A549 (cell line): ENCODE measurements around the gene CTNNA3.

ENCODE experiments used
- CBX8 ChIP-seq: fragments of 200-600 bp; sonication (generic); IDR thresholded peaks from 2 replicates; pipeline ENCODE4 v1.6.1; 2016
- CHD2 ChIP-seq: fragments of 150-350 bp; IDR thresholded peaks from 2 replicates; pipeline ENCODE4 v1.6.1; 2014; ENCODE audit warnings: low read length; ENCODE audit not compliant: partially characterized antibody
- SMC3 ChIP-seq: fragments of >200 bp; sonication (Bioruptor Twin); formaldehyde crosslinking; IDR thresholded peaks from 3 replicates; pipeline ENCODE4 v1.6.1; 2018; ENCODE audit warnings: inconsistent platforms

DNA sequence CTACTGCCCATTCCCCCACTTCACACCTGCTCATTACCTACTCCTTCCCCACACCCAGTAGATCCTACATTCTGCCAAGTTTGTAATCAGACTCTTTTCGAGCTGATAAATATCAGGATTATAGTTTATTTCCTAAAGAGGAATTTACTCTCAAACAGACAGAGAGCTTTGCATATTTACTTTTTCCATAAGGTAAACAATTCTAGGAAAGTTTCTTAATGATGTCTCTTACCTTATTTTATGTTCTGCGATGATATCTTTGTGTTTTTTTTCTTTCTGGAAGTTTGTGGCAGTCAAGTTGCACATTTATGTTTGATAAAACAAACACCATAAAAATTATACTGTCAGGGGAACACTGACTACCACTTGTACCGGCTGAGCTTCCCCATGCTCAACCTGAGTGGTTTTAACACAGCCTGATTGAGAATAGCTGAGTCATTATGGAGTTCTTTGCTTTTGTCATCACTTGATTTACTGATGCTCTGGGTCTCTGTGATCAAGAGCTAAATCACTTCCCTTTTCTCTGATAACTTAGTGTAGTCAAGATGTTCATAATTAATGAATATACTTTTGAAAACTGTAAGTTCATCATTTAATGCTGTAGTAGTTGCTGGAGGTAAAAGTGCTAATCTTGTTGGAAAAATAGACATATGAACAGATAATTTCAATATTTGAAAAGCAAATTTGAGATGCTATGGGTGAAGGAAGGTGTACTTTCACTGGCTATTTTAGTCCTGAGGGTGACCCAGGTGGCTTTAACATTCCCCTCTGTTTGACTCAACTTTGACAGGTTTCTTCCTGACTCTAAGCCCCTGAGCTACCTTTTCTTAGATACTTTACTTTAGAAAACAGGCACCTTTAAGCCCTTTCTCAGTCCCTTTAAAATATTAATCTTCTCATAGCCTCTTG, 1804.7 kb downstream of the CTNNA3 start:
- no peak for TF ChIP-seq CHD2
- TF ChIP-seq SMC3, result no peak
- no peak for TF ChIP-seq CBX8
